Epithelial cell of proximal tubule (primary cell): ENCODE measurements around the gene CDKN2AIP. TPM values are rescaled to one million over a fixed set of nuclear protein-coding genes. Genes with fewer than 3 reads are reported as not detected.

ENCODE experiments used
- DNase-seq: peaks from one replicate; pipeline ENCODE4 v3.0.0-alpha.2; 2011; ENCODE audit warnings: low read depth
- H3K4me3 ChIP-seq: 2 replicates; pipeline ENCODE4 v1.5.1; 2011; ENCODE audit warnings: low read depth, mild to moderate bottlenecking, low read length
- total RNA-seq: library from RNA; depleted of rRNA; stranded (reverse); fragments of >200 nt; gene quantifications from 2 replicates; pipeline ENCODE4 v1.2.3, GENCODE V29; 2015
- TF ChIP-seq, protein P1 (sequence below): conservative IDR thresholded peaks from 2 replicates; pipeline ENCODE4 v1.5.1; 2012; ENCODE audit warnings: low read depth, mild to moderate bottlenecking, low read length

The CDKN2AIP gene
- total RNA-seq, 1 donor from 2014 or later = 25.5 TPM

DNA sequence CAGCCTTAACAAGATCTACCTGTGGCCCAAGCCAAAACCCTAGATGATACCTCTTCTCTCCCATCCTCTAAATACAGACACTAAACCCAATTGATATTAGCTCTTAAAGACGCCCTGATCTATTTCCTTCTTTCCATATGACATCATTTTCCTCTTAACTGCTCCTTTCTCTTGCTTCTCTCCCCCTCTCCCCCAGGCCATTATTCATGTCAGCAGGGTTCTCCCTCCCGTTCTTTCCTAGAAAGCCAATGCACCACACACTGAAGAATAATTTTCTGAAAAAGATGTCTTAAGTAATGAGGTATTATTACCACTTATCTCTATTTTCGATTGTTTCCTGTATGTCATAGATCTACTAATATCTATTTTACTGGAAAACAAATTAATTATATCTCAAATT is 50.7 kb downstream of the CDKN2AIP start:
- DNase-seq = no peak
- TF ChIP-seq, protein P1, sequence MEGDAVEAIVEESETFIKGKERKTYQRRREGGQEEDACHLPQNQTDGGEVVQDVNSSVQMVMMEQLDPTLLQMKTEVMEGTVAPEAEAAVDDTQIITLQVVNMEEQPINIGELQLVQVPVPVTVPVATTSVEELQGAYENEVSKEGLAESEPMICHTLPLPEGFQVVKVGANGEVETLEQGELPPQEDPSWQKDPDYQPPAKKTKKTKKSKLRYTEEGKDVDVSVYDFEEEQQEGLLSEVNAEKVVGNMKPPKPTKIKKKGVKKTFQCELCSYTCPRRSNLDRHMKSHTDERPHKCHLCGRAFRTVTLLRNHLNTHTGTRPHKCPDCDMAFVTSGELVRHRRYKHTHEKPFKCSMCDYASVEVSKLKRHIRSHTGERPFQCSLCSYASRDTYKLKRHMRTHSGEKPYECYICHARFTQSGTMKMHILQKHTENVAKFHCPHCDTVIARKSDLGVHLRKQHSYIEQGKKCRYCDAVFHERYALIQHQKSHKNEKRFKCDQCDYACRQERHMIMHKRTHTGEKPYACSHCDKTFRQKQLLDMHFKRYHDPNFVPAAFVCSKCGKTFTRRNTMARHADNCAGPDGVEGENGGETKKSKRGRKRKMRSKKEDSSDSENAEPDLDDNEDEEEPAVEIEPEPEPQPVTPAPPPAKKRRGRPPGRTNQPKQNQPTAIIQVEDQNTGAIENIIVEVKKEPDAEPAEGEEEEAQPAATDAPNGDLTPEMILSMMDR = no peak
- no peak overlapping the region for H3K4me3 ChIP-seq

Other genes starting within 250 kb of the CDKN2AIP start
- gene CLDN22, start 124.4 kb upstream of the CDKN2AIP start, total RNA-seq = not detected in 2 replicates
- not detected in 2 replicates for gene CLDN24, start 122.2 kb upstream of the CDKN2AIP start, total RNA-seq
- gene ING2, start 60.4 kb downstream of the CDKN2AIP start, total RNA-seq = 10.7 and 32.4 TPM in 2 replicates
- gene RWDD4, start 214.5 kb downstream of the CDKN2AIP start, total RNA-seq = 17.2 and 24.2 TPM in 2 replicates
- 15.8 and 38.1 TPM in 2 replicates for gene TRAPPC11, start 214.7 kb downstream of the CDKN2AIP start, total RNA-seq